D721Med (cell line): ENCODE data around the gene CDH9.

Experiments
- DNase-seq: peaks from one replicate; pipeline ENCODE4 v3.0.0; 2011; ENCODE audit warnings: low spot score; ENCODE audit not compliant: insufficient read length
- FAIRE-seq: peaks from 2 replicates; lab custom pipeline; 2011; peaks lifted over from hg19 to GRCh38; lab: Jason Lieb, UNC
- TF ChIP-seq, protein P1 (sequence below): IDR thresholded peaks from 2 replicates; pipeline ENCODE4 v1.5.1; 2012; ENCODE audit warnings: mild to moderate bottlenecking, control low read depth; ENCODE audit not compliant: insufficient read depth; ENCODE audit errors: missing control alignments

Gene CDH9

GRCh38 chr5:27034565-27034964, 3.8 kb downstream of the CDH9 start:
- TF ChIP-seq, protein P1, sequence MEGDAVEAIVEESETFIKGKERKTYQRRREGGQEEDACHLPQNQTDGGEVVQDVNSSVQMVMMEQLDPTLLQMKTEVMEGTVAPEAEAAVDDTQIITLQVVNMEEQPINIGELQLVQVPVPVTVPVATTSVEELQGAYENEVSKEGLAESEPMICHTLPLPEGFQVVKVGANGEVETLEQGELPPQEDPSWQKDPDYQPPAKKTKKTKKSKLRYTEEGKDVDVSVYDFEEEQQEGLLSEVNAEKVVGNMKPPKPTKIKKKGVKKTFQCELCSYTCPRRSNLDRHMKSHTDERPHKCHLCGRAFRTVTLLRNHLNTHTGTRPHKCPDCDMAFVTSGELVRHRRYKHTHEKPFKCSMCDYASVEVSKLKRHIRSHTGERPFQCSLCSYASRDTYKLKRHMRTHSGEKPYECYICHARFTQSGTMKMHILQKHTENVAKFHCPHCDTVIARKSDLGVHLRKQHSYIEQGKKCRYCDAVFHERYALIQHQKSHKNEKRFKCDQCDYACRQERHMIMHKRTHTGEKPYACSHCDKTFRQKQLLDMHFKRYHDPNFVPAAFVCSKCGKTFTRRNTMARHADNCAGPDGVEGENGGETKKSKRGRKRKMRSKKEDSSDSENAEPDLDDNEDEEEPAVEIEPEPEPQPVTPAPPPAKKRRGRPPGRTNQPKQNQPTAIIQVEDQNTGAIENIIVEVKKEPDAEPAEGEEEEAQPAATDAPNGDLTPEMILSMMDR: no peak
- no peak for DNase-seq
- FAIRE-seq: no peak

DNA sequence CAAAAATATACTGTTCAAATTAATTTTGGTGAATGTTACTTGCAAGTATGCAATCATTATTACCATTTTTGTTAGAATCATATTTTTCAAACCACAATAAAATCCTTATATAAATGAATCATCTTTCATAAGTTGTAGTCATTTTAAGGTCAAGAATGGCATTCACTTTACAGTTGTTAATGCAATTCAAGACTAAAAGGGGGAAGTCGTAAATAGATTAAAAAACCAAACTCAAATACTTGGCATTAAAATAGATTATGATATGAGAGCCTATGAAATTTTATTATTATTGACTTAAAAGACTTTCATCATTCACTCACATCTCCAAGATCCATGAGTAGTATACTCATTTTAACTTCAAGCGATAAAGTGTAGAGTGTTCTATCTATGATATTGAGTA, 11.6 kb downstream of the CDH9 start:
- TF ChIP-seq, protein P1: no peak
- DNase-seq (no peak), FAIRE-seq (no peak)

GRCh38 chr5:27026063-27026462, 12.3 kb downstream of the CDH9 start:
- FAIRE-seq: no peak
- TF ChIP-seq, protein P1: no peak
- DNase-seq: no peak

- FAIRE-seq (no peak), DNase-seq (no peak)
- TF ChIP-seq, protein P1: no peak
Observed at GRCh38 chr5:27021471-27021870, 16.9 kb downstream of the CDH9 start.

GRCh38 chr5:27020973-27021372, 17.4 kb downstream of the CDH9 start:
- FAIRE-seq: no peak
- TF ChIP-seq, protein P1: peak; percentile 52
- no peak for DNase-seq

DNA sequence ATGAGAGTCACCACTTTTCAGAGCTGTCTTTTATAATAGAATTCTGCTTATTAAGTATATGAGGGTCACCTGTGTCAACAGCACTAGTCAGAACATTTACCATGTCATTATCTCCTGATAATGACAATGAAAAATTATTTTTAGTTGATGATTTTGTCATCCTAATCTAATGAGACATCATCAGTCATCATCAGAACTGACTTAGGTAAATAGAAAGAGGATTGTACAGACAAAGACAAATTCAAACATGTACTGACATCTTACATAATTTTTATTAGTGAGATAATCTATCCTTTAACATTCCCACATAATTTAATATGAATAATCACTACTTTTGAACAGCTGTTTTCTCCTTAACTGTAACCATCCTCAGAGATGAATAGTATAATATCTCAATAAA, 22.6 kb downstream of the CDH9 start:
- FAIRE-seq (no peak), DNase-seq (no peak)
- TF ChIP-seq, protein P1: no peak

- FAIRE-seq: no peak
- TF ChIP-seq, protein P1: no peak
Observed at GRCh38 chr5:27011274-27011673, 27.1 kb downstream of the CDH9 start.

More at GRCh38 chr5:27011274-27011673, 27.1 kb downstream of the CDH9 start:
- DNase-seq: no peak
